NCI-H1417 treated with DMSO at 0.1 percent for 48 hours (cell line): Measurements from ENCODE around the gene TCF12.

Experiments used
- DNase-seq: peaks from one replicate; lab custom pipeline; 2025; lab: John Stamatoyannopoulos, UW

Gene TCF12

GRCh38 chr15:56918046-56918938, at the start of gene TCF12:
TSS of gene TCF12 (plus strand) at chr15:56918644. CDS start at chr15:56919914, 1,270 bp downstream.
- peak; percentile 75 for DNase-seq

- no peak for DNase-seq
Measured at GRCh38 chr15:56869573-56869972, 48.9 kb upstream of the TCF12 start.

- no peak for DNase-seq
Measured at GRCh38 chr15:56871185-56871584, 47.3 kb upstream of the TCF12 start.

- DNase-seq = no peak
Measured at GRCh38 chr15:56871867-56872266, 46.6 kb upstream of the TCF12 start.

- no peak for DNase-seq
Measured at GRCh38 chr15:56877255-56877970, 41.0 kb upstream of the TCF12 start.

- no peak for DNase-seq
Measured at GRCh38 chr15:56879502-56879901, 38.9 kb upstream of the TCF12 start.

DNA sequence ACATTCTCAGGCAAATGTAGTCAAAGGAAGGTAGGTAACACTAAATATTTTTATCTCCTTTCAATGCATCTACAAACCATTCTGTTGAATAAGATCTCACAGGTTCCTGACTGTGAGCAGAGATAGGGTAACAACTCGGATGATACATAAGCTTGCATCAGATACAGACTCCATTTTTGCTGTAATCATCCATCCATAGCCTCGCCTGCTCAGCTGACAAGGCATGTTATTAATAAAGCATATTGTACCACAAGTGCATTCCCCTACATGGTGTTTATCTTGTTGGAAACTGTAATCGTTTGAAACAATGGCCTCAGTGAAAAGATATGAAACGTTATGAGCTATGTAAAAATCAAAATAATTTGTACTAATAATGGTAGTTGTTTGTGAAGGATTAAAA, 35.4 kb upstream of the TCF12 start:
- DNase-seq = no peak

DNA sequence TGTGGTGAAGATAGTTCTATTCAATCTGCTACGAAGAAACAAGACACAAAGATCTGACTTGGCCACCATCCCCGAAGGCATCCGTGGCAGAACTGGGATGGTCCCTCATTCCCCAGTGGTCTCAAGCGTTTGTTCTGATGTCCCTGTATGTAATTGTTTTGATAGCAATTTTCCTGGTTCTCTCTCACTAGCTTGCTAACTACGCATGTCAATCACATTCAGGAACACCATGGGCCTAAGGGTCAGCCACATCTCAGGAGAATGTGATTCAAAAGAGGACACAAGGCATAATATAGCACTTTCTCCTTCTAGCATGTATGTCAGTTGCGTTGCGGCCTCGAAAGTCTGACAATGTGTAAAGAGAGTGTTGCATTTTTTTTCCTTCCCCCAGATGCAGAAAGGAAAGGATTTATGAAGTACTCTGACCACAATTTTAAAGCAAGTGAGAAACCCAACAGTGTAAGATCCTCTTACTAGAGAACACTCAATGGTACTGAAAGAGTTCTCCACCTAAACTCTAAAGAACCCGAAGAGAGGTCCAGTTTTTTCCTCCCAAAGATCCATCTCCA, 32.0 kb upstream of the TCF12 start:
- no peak for DNase-seq

GRCh38 chr15:56886932-56887781, 31.3 kb upstream of the TCF12 start:
- peak; percentile 85 for DNase-seq

- DNase-seq = no peak
Measured at GRCh38 chr15:56887782-56888438, 30.5 kb upstream of the TCF12 start.

DNA sequence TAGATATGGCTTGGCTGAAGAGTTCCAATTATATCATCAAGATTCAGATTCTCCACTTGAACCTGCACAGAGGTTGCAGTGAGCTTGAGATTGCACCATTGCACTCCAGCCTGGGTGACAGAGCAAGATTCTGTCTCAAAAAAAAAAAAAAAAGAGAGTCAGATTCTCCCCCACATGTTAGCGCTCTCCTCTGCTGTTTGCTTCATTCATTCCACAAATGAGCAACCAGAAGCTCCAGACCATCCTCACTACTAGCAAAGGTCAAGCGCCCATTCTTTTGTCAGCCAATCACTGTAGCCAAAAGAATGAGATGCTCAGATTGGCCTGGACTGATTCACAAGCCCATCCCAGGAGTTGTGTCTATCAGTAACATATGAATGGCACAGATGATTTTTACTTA, 28.4 kb upstream of the TCF12 start:
- DNase-seq = no peak

DNA sequence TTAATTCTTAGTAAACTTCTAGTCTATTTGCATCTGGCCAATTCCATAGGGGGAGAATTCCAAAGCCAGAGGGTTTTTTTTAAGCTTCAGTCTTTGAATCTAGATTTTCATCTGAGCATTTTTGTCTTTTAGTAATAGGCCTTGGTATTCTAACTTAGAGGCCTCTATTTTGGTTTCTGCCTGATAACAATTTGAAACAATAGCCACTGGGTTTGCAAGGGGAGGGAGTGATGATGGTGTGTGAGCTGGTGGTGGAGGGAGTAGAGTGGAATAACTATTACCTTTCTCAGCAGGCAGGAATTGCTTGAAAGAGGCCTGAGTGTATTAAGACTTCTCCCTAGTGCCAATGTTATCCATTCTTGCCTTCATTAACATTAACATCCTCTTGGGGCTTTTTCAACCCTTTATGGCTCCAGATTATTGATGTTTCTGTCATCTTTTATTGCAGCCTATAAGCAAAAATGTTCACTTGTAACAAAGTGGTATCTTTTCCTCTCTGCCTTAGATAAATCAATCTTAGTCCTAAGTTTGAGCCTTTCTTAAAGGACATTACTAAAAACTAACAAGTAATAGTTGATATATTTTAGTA, 26.5 kb upstream of the TCF12 start:
- no peak for DNase-seq

DNA sequence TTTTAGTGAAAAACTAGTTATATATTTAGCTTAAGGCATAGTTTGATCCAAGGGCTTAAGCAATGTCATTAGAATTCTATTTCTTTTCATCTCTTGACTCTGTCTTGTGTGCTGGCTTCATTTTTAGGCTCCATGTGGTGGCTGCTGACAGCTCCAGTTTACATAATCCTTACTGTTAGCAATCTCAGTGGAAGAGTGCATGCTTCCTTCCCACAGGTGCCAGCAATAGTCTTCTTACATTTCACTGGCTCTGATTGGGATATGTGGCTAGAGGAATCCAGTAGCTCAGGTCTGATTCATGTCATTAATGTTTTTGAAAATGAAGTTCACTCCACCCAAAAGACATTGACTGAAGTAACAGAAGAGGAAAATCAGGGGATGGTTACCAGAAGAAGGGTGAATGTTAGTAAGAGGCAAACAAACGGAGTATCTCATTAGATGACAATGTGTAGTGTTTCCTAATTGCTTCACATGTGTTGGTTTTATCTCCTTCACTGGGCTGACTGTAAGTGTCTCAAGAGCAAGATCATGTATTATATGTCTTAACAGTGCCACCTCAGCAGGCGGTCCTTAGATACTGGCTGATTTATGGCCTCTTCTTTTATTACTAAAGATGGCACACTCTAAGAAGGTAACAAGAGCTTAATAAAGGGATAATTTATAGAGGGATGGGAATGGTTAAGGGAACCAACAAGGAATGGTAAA, 25.6 kb upstream of the TCF12 start:
- no peak for DNase-seq

DNA sequence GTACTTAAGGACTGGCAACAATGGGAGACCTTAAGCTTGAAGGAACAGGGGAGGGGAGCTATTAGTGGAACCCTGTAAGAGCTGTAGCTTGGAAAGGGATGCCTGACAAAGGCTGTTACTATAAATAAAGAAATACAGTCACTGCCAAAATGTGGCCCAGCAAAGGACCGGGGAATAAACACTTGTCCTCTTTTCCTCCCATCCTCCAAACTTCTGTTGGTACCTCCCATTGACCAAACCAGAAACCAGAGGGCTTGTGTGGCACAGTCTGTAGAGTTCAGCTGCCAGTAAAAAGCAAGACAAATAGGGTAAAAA, 25.1 kb upstream of the TCF12 start:
- no peak for DNase-seq

DNA sequence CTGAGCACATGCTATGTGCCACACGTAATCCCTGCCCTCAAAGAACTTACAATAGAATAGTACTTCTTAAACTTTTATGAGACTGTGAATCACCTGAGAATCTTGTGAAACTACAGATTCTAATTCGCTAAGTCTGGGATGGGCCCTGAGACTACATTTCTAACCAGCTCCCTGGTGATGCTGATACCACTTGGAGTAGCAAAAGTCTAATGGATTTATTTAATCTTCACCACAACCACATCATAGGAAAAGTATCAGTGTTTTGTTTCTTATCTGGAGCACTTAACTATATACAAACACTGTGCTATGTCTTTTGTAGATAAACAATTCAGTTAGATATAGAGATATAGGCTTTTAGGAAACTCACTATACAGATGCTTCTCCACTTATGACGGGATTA, 23.8 kb upstream of the TCF12 start:
- DNase-seq = no peak

DNA sequence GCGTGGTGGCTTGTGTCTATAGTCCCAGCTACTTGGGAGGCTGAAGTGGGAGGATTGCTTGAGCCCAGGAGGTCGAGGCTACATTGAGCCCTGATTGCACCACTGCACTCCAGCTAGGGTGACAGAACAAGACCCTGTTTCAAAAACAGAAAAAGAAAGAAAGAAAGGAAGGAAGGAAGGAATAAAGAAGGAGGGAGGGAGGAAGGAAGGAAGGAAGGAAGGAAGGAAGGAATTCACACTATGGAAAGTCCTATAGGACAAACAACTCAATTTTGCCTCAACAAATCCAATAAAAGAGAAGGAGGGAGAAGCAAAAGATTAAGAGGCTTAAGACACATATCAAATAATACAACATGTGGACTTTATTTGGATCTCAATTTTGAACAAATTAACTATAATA, 16.5 kb upstream of the TCF12 start:
- DNase-seq = no peak

DNA sequence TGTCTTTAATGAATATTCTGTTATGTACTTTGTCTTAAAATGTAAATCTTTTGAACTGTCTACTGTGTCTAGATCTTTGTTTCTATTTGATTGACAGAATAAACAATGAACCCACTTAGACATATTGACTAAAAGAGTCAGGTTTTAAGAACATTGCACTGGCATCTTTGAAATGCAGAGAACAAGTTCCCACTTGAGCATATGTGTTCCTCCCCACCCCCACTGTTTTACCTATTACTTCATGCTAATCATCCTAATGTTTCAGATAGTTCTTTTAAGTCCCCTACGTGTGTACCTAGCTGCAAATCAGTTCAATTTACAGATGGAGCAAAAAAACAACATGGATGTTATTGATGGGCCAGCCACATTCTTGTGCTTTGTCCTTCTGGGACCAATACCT, 11.7 kb upstream of the TCF12 start:
- no peak for DNase-seq

DNA sequence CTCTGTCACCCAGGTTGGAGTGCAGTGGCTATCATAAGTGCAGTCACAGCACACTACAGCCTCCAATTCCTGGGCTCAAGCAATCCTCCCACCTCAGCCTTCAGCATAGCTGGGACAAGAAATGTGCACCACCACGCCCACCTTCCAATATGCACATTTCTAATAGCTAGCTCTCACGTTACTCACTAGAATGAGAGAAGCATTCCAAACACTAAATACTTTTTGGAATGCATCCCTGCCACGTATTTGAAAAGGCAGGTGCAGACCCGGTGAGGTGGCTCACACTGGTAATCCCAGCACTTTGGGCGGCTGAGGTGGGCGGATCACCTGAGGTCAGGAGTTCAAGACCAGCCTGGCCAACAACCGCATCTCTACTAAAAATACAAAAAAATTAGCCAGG, 7.6 kb upstream of the TCF12 start:
- no peak for DNase-seq

DNA sequence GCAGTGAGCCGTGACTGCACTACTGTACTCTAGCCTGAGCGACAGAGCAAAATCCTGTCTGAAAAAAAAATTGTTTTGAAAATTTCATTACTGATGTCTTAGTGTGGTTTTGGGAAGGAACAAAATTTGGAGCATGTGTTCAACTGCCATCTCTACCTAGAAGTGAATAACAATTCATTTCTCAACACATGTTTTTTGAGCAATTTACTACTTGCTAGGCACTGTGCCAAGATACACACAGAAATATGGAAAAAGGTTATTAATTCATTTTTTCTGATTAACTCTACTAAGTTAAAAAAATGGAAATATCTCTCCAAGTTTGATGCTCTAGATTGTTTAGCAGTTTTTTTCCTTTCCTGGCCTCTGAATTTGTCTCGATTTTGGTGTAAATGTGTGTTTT, 5.2 kb upstream of the TCF12 start:
- no peak for DNase-seq

- no peak for DNase-seq
Measured at GRCh38 chr15:56913670-56914069, 4.8 kb upstream of the TCF12 start.

- DNase-seq = no peak
Measured at GRCh38 chr15:56915888-56916287, 2.6 kb upstream of the TCF12 start.
